GM21447 (cell line): ENCODE results near the gene SGMS1.
"Not testable (repeated sequence)": the region's sequence is repeated elsewhere in the genome, so short reads cannot be mapped to it uniquely, and the experiment has no call there.

Experiments used
- ATAC-seq: cut with Tn5 transposase; IDR thresholded peaks from one replicate; pipeline ENCODE4 v1.9.1; 2021; ENCODE audit not compliant: unreplicated experiment

The SGMS1 gene

GRCh38 chr10:50582766-50583762, 40.7 kb downstream of the SGMS1 start:
- ATAC-seq, result no peak

GRCh38 chr10:50582046-50582445, 41.7 kb downstream of the SGMS1 start:
- no peak for ATAC-seq

GRCh38 chr10:50580262-50580891, 43.4 kb downstream of the SGMS1 start:
- ATAC-seq, result no peak

GRCh38 chr10:50579491-50580261, 44.1 kb downstream of the SGMS1 start:
- ATAC-seq, result no peak

- ATAC-seq, result no peak
These were observed 44.8 kb downstream of the SGMS1 start for GRCh38 chr10:50578949-50579348.

GRCh38 chr10:50577681-50578350, 45.9 kb downstream of the SGMS1 start:
- ATAC-seq, result peak; percentile 52

GRCh38 chr10:50577010-50577409, 46.7 kb downstream of the SGMS1 start:
- no peak for ATAC-seq

- no peak for ATAC-seq
These were observed 47.4 kb downstream of the SGMS1 start for GRCh38 chr10:50576245-50576815.

- ATAC-seq, result no peak
These were observed 48.1 kb downstream of the SGMS1 start for GRCh38 chr10:50575477-50576244.

GRCh38 chr10:50574931-50575330, 48.8 kb downstream of the SGMS1 start:
- no peak for ATAC-seq

- ATAC-seq, result no peak
These were observed 49.5 kb downstream of the SGMS1 start for GRCh38 chr10:50574305-50574704.

GRCh38 chr10:50572017-50572491, 51.7 kb downstream of the SGMS1 start:
- no peak for ATAC-seq

- not testable (repeated sequence) for ATAC-seq
These were observed 55.0 kb downstream of the SGMS1 start for GRCh38 chr10:50568750-50569149.

GRCh38 chr10:50567384-50567783, 56.4 kb downstream of the SGMS1 start:
- ATAC-seq, result no peak

- ATAC-seq, result no peak
These were observed 57.6 kb downstream of the SGMS1 start for GRCh38 chr10:50566150-50566549.

- no peak for ATAC-seq
These were observed 58.3 kb downstream of the SGMS1 start for GRCh38 chr10:50565301-50566083.

- no peak for ATAC-seq
These were observed 59.9 kb downstream of the SGMS1 start for GRCh38 chr10:50563906-50564305.

GRCh38 chr10:50561816-50562215, 61.9 kb downstream of the SGMS1 start:
- ATAC-seq, result no peak

GRCh38 chr10:50561266-50561665, 62.5 kb downstream of the SGMS1 start:
- ATAC-seq, result no peak
